Endothelial cell of umbilical vein (primary cell): ENCODE data around the gene MBOAT2. TPM values are rescaled to one million over a fixed set of nuclear protein-coding genes. Genes with fewer than 3 reads are reported as not detected.
A peak's percentile ranks its signal among the peaks of the same experiment; 100 is the strongest.

Experiments
- BruUV-seq: library from RNA; stranded (reverse); fragments of 400-500 nt; replicated peaks from 2 replicates; lab custom pipeline; 2021; lab: Mats Ljungman, UMichigan
- CTCF ChIA-PET: fragments of 300-600, 350-600 bp; sonication (Branson Sonifier 250); formaldehyde crosslinking; loops from one replicate; lab custom pipeline; 2021; ENCODE audit warnings: antibody characterized with exemption, inconsistent platforms; lab: Charles Lee
- POLR2A ChIA-PET: fragments of 300-600, 350-600 bp; sonication (Branson Sonifier 250); formaldehyde crosslinking; loops from one replicate; lab custom pipeline; 2021; ENCODE audit warnings: antibody characterized with exemption, inconsistent platforms; lab: Charles Lee
- DNase-seq: peaks from one replicate; pipeline ENCODE4 v3.0.0-alpha.2; 2011; ENCODE audit warnings: low read depth, low spot score
- FAIRE-seq: peaks from 2 replicates; lab custom pipeline; 2011; peaks lifted over from hg19 to GRCh38; lab: Jason Lieb, UNC
- H2AFZ ChIP-seq: 2 replicates; pipeline ENCODE4 v1.6.0; 2012; ENCODE audit warnings: low read depth, low read length, control low read depth, inconsistent platforms
- H3K27ac ChIP-seq: 2 replicates; pipeline ENCODE4 v1.5.1; 2011; ENCODE audit warnings: low read depth, mild to moderate bottlenecking, control low read depth, low read length, moderate library complexity; ENCODE audit not compliant: insufficient read depth
- H3K27me3 ChIP-seq, 2 experiments: 2 replicates each; pipeline versions ENCODE4 v1.6.0 to v1.6.1; 2011; ENCODE audit warnings: low read length in 2 of 2, mixed read lengths in 1 of 2; ENCODE audit not compliant: control insufficient read depth in 2 of 2, insufficient read depth in 2 of 2
- H3K36me3 ChIP-seq, 2 experiments: 2 replicates in 1 of 2; 3 replicates in 1 of 2; pipeline ENCODE4 v1.5.1; 2011; ENCODE audit warnings: low read length in 2 of 2, mild to moderate bottlenecking in 1 of 2, moderate library complexity in 1 of 2; ENCODE audit not compliant: control insufficient read depth in 2 of 2, insufficient read depth in 2 of 2; ENCODE audit errors: extremely low read depth in 1 of 2
- H3K4me1 ChIP-seq: 3 replicates; pipeline ENCODE4 v1.5.1; 2011; ENCODE audit warnings: mild to moderate bottlenecking, low read length; ENCODE audit not compliant: control insufficient read depth, insufficient read depth; ENCODE audit errors: extremely low read depth
- H3K4me2 ChIP-seq: 2 replicates; pipeline ENCODE4 v1.6.1; 2011; ENCODE audit warnings: low read length, control low read depth, mixed read lengths; ENCODE audit not compliant: insufficient read depth
- H3K4me3 ChIP-seq, 3 experiments: fragments of 200-600 bp in 1 of 3; sonication (generic), shearing (Covaris generic) in 1 of 3; replicated peaks in 1 of 3; 2 replicates each; pipeline ENCODE4 v1.5.1; 2011 to 2016; ENCODE audit warnings: control low read depth in 3 of 3, low read length in 3 of 3, mild to moderate bottlenecking in 2 of 3, inconsistent platforms in 1 of 3, low read depth in 1 of 3, moderate library complexity in 1 of 3; ENCODE audit not compliant: insufficient read depth in 1 of 3
- H3K79me2 ChIP-seq: 2 replicates; pipeline ENCODE4 v1.6.0; 2012; ENCODE audit warnings: low read length, inconsistent platforms; ENCODE audit not compliant: control insufficient read depth, insufficient read depth
- H3K9ac ChIP-seq: replicated peaks from 2 replicates; pipeline ENCODE3; 2011; ENCODE audit warnings: low read length, control low read depth; ENCODE audit not compliant: insufficient read depth; ENCODE audit errors: extremely low read depth
- H3K9me1 ChIP-seq: replicated peaks from 3 replicates; pipeline ENCODE4 v1.6.0; 2011; ENCODE audit warnings: mild to moderate bottlenecking, low read length; ENCODE audit not compliant: control insufficient read depth, insufficient read depth; ENCODE audit errors: extremely low read depth
- H3K9me3 ChIP-seq: replicated peaks from 2 replicates; pipeline ENCODE4 v1.5.1; 2012; ENCODE audit warnings: low read length, inconsistent platforms; ENCODE audit not compliant: control insufficient read depth, insufficient read depth
- H4K20me1 ChIP-seq: replicated peaks from 2 replicates; pipeline ENCODE3; 2011; ENCODE audit warnings: mild to moderate bottlenecking, low read length; ENCODE audit not compliant: control insufficient read depth, insufficient read depth; ENCODE audit errors: extremely low read depth
- EZH2 ChIP-seq: IDR thresholded peaks from 2 replicates; pipeline ENCODE4 v1.6.1; 2012; ENCODE audit warnings: borderline replicate concordance, low read depth, mild to moderate bottlenecking, moderate library complexity, low read length, inconsistent platforms; ENCODE audit not compliant: severe bottlenecking
- FOS ChIP-seq: IDR thresholded peaks from 2 replicates; pipeline ENCODE4 v1.6.1; 2011; ENCODE audit warnings: mild to moderate bottlenecking, low read length, moderate library complexity, borderline replicate concordance; ENCODE audit not compliant: insufficient read depth
- GATA2 ChIP-seq: IDR thresholded peaks from 2 replicates; pipeline ENCODE4 v1.7.0; 2011; ENCODE audit warnings: low read depth, mild to moderate bottlenecking, moderate library complexity, mixed read lengths, low read length; ENCODE audit not compliant: insufficient read length, insufficient read depth
- JUN ChIP-seq: IDR thresholded peaks from 2 replicates; pipeline ENCODE4 v1.6.1; 2011; ENCODE audit warnings: borderline replicate concordance, low read depth; ENCODE audit not compliant: insufficient read length, insufficient read depth
- MYC ChIP-seq: IDR thresholded peaks from one replicate; pipeline ENCODE4 v1.6.1; 2011; ENCODE audit warnings: mild to moderate bottlenecking, low read depth, low read length
- POLR2A ChIP-seq: IDR thresholded peaks from 2 replicates; pipeline ENCODE4 v1.6.1; 2012; ENCODE audit warnings: low read depth, mild to moderate bottlenecking, control low read depth, low read length
- POLR2AphosphoS5 ChIP-seq: IDR thresholded peaks from 2 replicates; pipeline ENCODE4 v1.6.1; 2012; ENCODE audit warnings: low read depth, mild to moderate bottlenecking, control low read depth, low read length, moderate library complexity; ENCODE audit not compliant: insufficient read depth
- dilution Hi-C: fragments of 300-500 bp; cut with MboI; formaldehyde crosslinking; loops from one replicate; pipeline ENCODE4 v1.15.0; 2019; ENCODE audit warnings: low sequenced_read_pairs; ENCODE audit not compliant: extremely low pct_ligation_motif_present
- intact Hi-C: fragments of 100-400 bp; cut with micrococcal nuclease; formaldehyde crosslinking; loops from one replicate; pipeline ENCODE4 v1.10.0; 2022
- polyA plus RNA-seq, 4 experiments: library from polyadenylated mRNA; depleted of rRNA in 3 of 4; stranded (reverse) in 3 of 4; unstranded in 1 of 4; fragments of >200 nt; gene quantifications; 2 replicates each; pipeline versions ENCODE4 v1.2.1 to v1.2.3, GENCODE V29; 2011 to 2012; ENCODE audit warnings: missing spikeins in 1 of 4
- total RNA-seq: library from RNA; stranded (reverse); gene quantifications from 2 replicates; pipeline ENCODE4 v1.2.3, GENCODE V29; 2021
- TF ChIP-seq, protein P1 (sequence below): IDR thresholded peaks from 2 replicates; pipeline ENCODE4 v1.6.1; 2011; ENCODE audit not compliant: insufficient read depth, insufficient read length
- TF ChIP-seq, protein P2 (sequence below), 2 donors: IDR thresholded peaks; 1 replicate in 1 of 2; 2 replicates in 1 of 2; pipeline ENCODE4 v1.5.1; 2011; ENCODE audit warnings: low read length in 2 of 2, mild to moderate bottlenecking in 2 of 2, moderate library complexity in 2 of 2, control low read depth in 1 of 2, inconsistent platforms in 1 of 2, low read depth in 1 of 2; ENCODE audit not compliant: insufficient read depth in 1 of 2; ENCODE audit errors: extremely low read depth in 1 of 2

Gene MBOAT2
- total and polyA plus RNA-seq, 2 donors (not counting 3 experiments of a cell fraction or from before 2014, with no cell fraction given): 10.9 to 22.1 TPM

DNA sequence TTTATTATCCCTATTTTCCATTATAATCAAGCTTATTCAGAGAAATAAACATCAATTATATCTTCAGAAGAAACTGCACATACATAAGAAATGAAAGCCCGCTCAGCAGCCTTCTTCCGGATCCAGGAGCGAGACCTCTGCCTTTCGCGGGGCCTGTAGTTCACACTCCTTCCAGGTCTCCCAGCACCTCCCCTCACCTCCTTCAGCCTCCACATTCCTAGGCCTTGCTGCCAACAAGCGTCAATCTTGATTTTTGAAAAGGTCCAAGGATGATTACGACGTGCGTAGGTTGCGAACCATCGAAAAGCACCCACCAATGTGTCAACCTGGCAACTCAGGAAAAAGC, 165.7 kb downstream of the MBOAT2 start:
- intact Hi-C loops: no loop called here
- H3K4me2 ChIP-seq: peak overlapping the region; percentile 34
- TF ChIP-seq, protein P1, sequence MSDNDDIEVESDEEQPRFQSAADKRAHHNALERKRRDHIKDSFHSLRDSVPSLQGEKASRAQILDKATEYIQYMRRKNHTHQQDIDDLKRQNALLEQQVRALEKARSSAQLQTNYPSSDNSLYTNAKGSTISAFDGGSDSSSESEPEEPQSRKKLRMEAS: no peak
- no peak for TF ChIP-seq POLR2A
- no peak for TF ChIP-seq MYC
- TF ChIP-seq FOS: no peak
- TF ChIP-seq, protein P2, sequence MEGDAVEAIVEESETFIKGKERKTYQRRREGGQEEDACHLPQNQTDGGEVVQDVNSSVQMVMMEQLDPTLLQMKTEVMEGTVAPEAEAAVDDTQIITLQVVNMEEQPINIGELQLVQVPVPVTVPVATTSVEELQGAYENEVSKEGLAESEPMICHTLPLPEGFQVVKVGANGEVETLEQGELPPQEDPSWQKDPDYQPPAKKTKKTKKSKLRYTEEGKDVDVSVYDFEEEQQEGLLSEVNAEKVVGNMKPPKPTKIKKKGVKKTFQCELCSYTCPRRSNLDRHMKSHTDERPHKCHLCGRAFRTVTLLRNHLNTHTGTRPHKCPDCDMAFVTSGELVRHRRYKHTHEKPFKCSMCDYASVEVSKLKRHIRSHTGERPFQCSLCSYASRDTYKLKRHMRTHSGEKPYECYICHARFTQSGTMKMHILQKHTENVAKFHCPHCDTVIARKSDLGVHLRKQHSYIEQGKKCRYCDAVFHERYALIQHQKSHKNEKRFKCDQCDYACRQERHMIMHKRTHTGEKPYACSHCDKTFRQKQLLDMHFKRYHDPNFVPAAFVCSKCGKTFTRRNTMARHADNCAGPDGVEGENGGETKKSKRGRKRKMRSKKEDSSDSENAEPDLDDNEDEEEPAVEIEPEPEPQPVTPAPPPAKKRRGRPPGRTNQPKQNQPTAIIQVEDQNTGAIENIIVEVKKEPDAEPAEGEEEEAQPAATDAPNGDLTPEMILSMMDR (IDR thresholded peaks at IDR 0.05; ENCODE audit: extremely low read depth in 1 of 2, insufficient read depth in 1 of 2, low read depth in 1 of 2, low read length in 2 of 2): no peak
- TF ChIP-seq JUN: no peak
- TF ChIP-seq EZH2: no peak
- no peak for TF ChIP-seq GATA2
- TF ChIP-seq POLR2AphosphoS5: no peak

More for the DNA sequence above, 165.7 kb downstream of the MBOAT2 start:
- no TSS peak for BruUV-seq
- Histone ChIP-seq H3K9ac (no peak overlapping the region), H3K27me3 (peaks cover 0 to 3% of the 10 kb centered on the region in 2 experiments), H2AFZ (peak overlapping the region; percentile 61), H3K4me1 (peaks cover 9% of the 10 kb centered on the region), H3K4me3 (peak overlapping the region in 1 of 3 experiments; percentile 19), H3K27ac (no peak overlapping the region), H3K9me3 (no peaks in the 10 kb centered on the region), H3K36me3 (no peaks in the 10 kb centered on the region), H4K20me1 (peaks cover 3% of the 10 kb centered on the region), H3K79me2 (peaks cover 36% of the 10 kb centered on the region), H3K9me1 (no peaks in the 10 kb centered on the region)
- no peak for DNase-seq
- dilution Hi-C loops: no loop called here
- ChIA-PET CTCF (no interaction called here), POLR2A (no interaction called here)
- no peak for FAIRE-seq
